D721Med (cell line): ENCODE measurements around the gene DOCK2.

ENCODE experiments used
- DNase-seq: peaks from one replicate; pipeline ENCODE4 v3.0.0; 2011; ENCODE audit warnings: low spot score; ENCODE audit not compliant: insufficient read length
- FAIRE-seq: peaks from 2 replicates; lab custom pipeline; 2011; peaks lifted over from hg19 to GRCh38; lab: Jason Lieb, UNC
- CTCF ChIP-seq: IDR thresholded peaks from 2 replicates; pipeline ENCODE4 v1.5.1; 2012; ENCODE audit warnings: mild to moderate bottlenecking, control low read depth; ENCODE audit not compliant: insufficient read depth; ENCODE audit errors: missing control alignments

Gene DOCK2

GRCh38 chr5:169731221-169731620 is 94.1 kb downstream of the DOCK2 start:
- TF ChIP-seq CTCF: no peak
- no peak for FAIRE-seq
- no peak for DNase-seq

- no peak for DNase-seq
- no peak for FAIRE-seq
- no peak for TF ChIP-seq CTCF
Measured at GRCh38 chr5:169732841-169733240, 95.8 kb downstream of the DOCK2 start.

- FAIRE-seq: no peak
- no peak for DNase-seq
- no peak for TF ChIP-seq CTCF
Measured at GRCh38 chr5:169735913-169736312, 98.8 kb downstream of the DOCK2 start.

GRCh38 chr5:169736653-169737052 is 99.6 kb downstream of the DOCK2 start:
- FAIRE-seq (no peak), DNase-seq (no peak)
- no peak for TF ChIP-seq CTCF

- no peak for TF ChIP-seq CTCF
- DNase-seq (no peak), FAIRE-seq (no peak)
Measured at GRCh38 chr5:169740435-169740834, 103.4 kb downstream of the DOCK2 start.

GRCh38 chr5:169742771-169743296 is 105.8 kb downstream of the DOCK2 start:
- FAIRE-seq (no peak), DNase-seq (no peak)
- TF ChIP-seq CTCF: no peak

GRCh38 chr5:169744336-169744735 is 107.3 kb downstream of the DOCK2 start:
- no peak for TF ChIP-seq CTCF
- DNase-seq (no peak), FAIRE-seq (no peak)
